ENCODE results near the gene TENM3. TPM values are rescaled to one million over a fixed set of nuclear protein-coding genes. Genes with fewer than 3 reads are reported as not detected.

TENM3 gene
- total RNA-seq, 1 donor from 2014 or later: 0.05 TPM

DNA sequence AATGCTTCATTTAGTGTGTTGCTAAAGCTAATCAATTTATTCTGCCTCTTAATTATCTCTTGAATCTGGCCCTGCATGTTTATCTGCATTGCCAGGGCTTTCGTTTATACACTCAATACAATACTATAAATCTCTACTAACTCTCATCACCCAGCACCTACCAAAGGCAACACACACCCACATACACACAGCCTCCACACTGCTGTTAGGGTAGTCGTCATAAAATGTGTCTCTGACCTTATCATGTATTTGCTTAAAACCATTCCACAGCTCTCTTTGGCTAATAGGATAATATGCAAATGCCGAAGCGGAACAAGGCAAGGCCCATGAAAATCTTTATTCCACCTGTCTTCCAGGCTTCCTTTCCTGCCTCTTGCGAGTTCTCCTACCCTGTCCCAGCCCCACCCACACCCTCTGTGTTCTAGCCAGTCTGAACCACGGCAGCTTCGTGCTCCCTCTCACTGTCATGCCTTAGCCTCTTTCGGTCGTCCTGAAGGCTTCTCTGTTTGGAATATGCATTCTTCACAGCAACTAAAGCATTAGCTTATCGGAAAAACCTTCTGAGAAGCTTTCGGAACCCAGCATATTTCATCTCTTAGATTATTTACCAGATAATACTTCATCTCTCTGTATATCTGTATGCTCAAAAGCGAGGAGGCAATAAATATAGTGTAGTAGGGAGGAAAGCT is 333.5 kb downstream of the TENM3 start:
- Mint-ChIP-seq H3K4me1 (ENCODE audit: low read depth) (no peaks in the 10 kb centered on the region), H3K4me3 (ENCODE audit: low read depth) (no peak overlapping the region), H3K27ac (no peak overlapping the region), H3K27me3 (ENCODE audit: low read depth) (no peaks in the 10 kb centered on the region), H3K9me3 (no peaks in the 10 kb centered on the region), H3K36me3 (ENCODE audit: low read depth) (no peaks in the 10 kb centered on the region)
- intact Hi-C loops (cut with micrococcal nuclease): no loop called here
- DNase-seq (ENCODE audit: low spot score): no peak

DNA sequence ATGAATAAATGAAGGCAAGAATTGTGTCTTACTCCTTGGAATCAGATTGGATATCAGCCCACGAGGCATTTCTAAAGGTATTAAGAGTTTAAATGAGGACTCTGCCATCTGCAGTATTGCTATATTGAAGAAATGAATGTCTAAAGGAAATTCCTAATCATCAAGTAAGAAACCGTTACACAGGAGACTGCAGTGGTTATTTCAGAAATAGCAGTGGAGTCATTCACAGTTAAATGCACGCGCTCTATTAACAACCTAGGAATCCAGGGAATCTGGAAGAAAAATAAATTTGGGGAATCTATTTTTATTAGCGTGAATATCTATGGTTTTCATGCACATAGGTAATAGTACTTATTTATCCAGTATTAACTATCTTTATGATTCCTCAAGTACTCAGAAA is 334.2 kb downstream of the TENM3 start:
- intact Hi-C loops (cut with micrococcal nuclease): no loop called here
- Mint-ChIP-seq H3K4me3 (ENCODE audit: low read depth) (no peak overlapping the region), H3K9me3 (no peaks in the 10 kb centered on the region), H3K36me3 (ENCODE audit: low read depth) (no peaks in the 10 kb centered on the region), H3K27ac (no peak overlapping the region), H3K4me1 (ENCODE audit: low read depth) (no peaks in the 10 kb centered on the region), H3K27me3 (ENCODE audit: low read depth) (no peaks in the 10 kb centered on the region)
- no peak for DNase-seq (ENCODE audit: low spot score)

GRCh38 chr4:182578402-182578801 is 335.2 kb downstream of the TENM3 start:
- no peak for DNase-seq (ENCODE audit: low spot score)
- Mint-ChIP-seq H3K27ac (no peak overlapping the region), H3K9me3 (no peaks in the 10 kb centered on the region), H3K36me3 (ENCODE audit: low read depth) (no peaks in the 10 kb centered on the region), H3K27me3 (ENCODE audit: low read depth) (no peaks in the 10 kb centered on the region), H3K4me1 (ENCODE audit: low read depth) (no peaks in the 10 kb centered on the region), H3K4me3 (ENCODE audit: low read depth) (no peak overlapping the region)
- intact Hi-C loops (cut with micrococcal nuclease): no loop called here

DNA sequence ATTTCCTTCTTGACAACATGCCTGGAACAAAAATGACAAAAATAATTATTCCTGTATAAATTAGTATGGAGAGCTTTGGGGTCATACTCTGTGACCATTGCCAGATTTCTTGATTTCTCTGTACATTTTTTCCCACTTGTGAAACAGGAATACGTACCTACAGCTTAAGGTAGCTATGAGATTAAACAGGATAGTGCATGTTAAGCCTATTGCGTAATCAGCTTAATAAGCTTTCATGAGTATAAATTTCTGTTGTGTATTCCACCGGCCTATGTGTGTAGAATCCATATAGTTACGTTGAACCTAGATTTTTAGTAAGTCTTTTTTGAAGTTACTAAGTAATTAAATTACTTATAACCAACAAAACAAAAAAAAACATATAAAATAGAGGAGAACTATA is 339.0 kb downstream of the TENM3 start:
- H3K9me3 Mint-ChIP-seq: no peaks in the 10 kb centered on the region
- no peak overlapping the region for H3K27ac Mint-ChIP-seq
- intact Hi-C loops (cut with micrococcal nuclease): no loop called here
- H3K4me3 Mint-ChIP-seq (ENCODE audit: low read depth): no peak overlapping the region
- no peaks in the 10 kb centered on the region for H3K36me3 Mint-ChIP-seq (ENCODE audit: low read depth)
- DNase-seq (ENCODE audit: low spot score): no peak
- H3K27me3 Mint-ChIP-seq (ENCODE audit: low read depth): no peaks in the 10 kb centered on the region
- no peaks in the 10 kb centered on the region for H3K4me1 Mint-ChIP-seq (ENCODE audit: low read depth)

- Mint-ChIP-seq H3K27ac (no peak overlapping the region), H3K4me3 (ENCODE audit: low read depth) (no peak overlapping the region), H3K27me3 (ENCODE audit: low read depth) (no peaks in the 10 kb centered on the region), H3K9me3 (no peaks in the 10 kb centered on the region), H3K36me3 (ENCODE audit: low read depth) (no peaks in the 10 kb centered on the region), H3K4me1 (ENCODE audit: low read depth) (no peaks in the 10 kb centered on the region)
- intact Hi-C loops (cut with micrococcal nuclease): no loop called here
- no peak for DNase-seq (ENCODE audit: low spot score)
These were observed 340.7 kb downstream of the TENM3 start for GRCh38 chr4:182583703-182584415.

DNA sequence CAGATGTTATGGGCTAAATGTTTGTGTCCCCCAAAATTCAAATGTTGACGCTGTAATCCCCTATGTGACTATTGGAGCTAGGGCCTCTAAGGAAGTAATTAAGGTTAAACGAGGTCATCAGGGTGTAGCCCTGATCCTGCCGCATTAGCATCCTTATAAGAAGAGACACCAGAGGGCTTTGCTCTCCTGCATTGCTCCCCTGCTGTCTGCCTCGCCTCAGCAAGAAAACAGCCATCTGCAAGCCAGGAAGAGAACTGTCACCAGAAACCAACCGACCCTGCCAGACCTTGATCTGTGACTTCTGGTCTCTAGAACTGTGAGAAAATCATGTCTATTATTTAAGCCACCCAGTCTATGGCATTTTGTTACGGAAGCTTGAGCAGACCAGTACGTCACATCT is 342.1 kb downstream of the TENM3 start:
- H3K4me3 Mint-ChIP-seq (ENCODE audit: low read depth): no peak overlapping the region
- no peak for DNase-seq (ENCODE audit: low spot score)
- intact Hi-C loops (cut with micrococcal nuclease): no loop called here
- no peaks in the 10 kb centered on the region for H3K9me3 Mint-ChIP-seq
- no peaks in the 10 kb centered on the region for H3K27me3 Mint-ChIP-seq (ENCODE audit: low read depth)
- H3K36me3 Mint-ChIP-seq (ENCODE audit: low read depth): no peaks in the 10 kb centered on the region
- no peaks in the 10 kb centered on the region for H3K4me1 Mint-ChIP-seq (ENCODE audit: low read depth)
- H3K27ac Mint-ChIP-seq: no peak overlapping the region

DNA sequence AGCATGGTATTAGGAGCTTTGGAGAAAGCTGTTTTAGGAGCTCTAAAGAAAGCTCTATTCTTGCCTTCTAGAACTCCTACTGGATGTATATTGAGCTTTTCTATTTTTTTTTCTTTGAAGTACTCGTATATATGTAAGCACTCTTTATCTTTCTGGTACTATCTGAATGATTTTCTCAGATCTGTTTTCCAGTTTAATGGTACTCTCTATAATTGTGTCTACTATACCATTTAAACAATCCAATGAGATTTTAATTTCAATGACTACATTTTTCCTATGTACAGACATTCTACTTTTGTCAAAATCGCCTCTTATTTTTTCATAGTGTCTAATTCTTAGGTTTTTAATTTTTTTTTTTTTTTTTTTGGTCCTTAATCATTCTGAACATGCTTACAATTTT is 345.9 kb downstream of the TENM3 start:
- no peak for DNase-seq (ENCODE audit: low spot score)
- Mint-ChIP-seq H3K4me1 (ENCODE audit: low read depth) (no peaks in the 10 kb centered on the region), H3K9me3 (no peaks in the 10 kb centered on the region), H3K27ac (no peak overlapping the region), H3K27me3 (ENCODE audit: low read depth) (no peaks in the 10 kb centered on the region), H3K36me3 (ENCODE audit: low read depth) (no peaks in the 10 kb centered on the region), H3K4me3 (ENCODE audit: low read depth) (no peak overlapping the region)
- intact Hi-C loops (cut with micrococcal nuclease): no loop called here

GRCh38 chr4:182593402-182593801 is 350.2 kb downstream of the TENM3 start:
- Mint-ChIP-seq H3K4me1 (ENCODE audit: low read depth) (no peaks in the 10 kb centered on the region), H3K4me3 (ENCODE audit: low read depth) (no peak overlapping the region), H3K36me3 (ENCODE audit: low read depth) (no peaks in the 10 kb centered on the region), H3K9me3 (no peaks in the 10 kb centered on the region), H3K27me3 (ENCODE audit: low read depth) (no peaks in the 10 kb centered on the region), H3K27ac (no peak overlapping the region)
- DNase-seq (ENCODE audit: low spot score): no peak
- intact Hi-C loops (cut with micrococcal nuclease): no loop called here

- Mint-ChIP-seq H3K4me1 (ENCODE audit: low read depth) (no peaks in the 10 kb centered on the region), H3K27ac (no peak overlapping the region), H3K4me3 (ENCODE audit: low read depth) (no peak overlapping the region), H3K27me3 (ENCODE audit: low read depth) (no peaks in the 10 kb centered on the region), H3K36me3 (ENCODE audit: low read depth) (no peaks in the 10 kb centered on the region), H3K9me3 (no peaks in the 10 kb centered on the region)
- intact Hi-C loops (cut with micrococcal nuclease): no loop called here
- DNase-seq (ENCODE audit: low spot score): no peak
These were observed 350.7 kb downstream of the TENM3 start for GRCh38 chr4:182593864-182594263.

- Mint-ChIP-seq H3K27me3 (ENCODE audit: low read depth) (no peaks in the 10 kb centered on the region), H3K27ac (no peak overlapping the region), H3K4me3 (ENCODE audit: low read depth) (no peak overlapping the region), H3K4me1 (ENCODE audit: low read depth) (no peaks in the 10 kb centered on the region), H3K9me3 (no peaks in the 10 kb centered on the region), H3K36me3 (ENCODE audit: low read depth) (no peaks in the 10 kb centered on the region)
- intact Hi-C loops (cut with micrococcal nuclease): no loop called here
- DNase-seq (ENCODE audit: low spot score): no peak
These were observed 356.9 kb downstream of the TENM3 start for GRCh38 chr4:182600093-182600492.

GRCh38 chr4:182600856-182601255 is 357.7 kb downstream of the TENM3 start:
- DNase-seq (ENCODE audit: low spot score): no peak
- Mint-ChIP-seq H3K27me3 (ENCODE audit: low read depth) (no peaks in the 10 kb centered on the region), H3K27ac (no peak overlapping the region), H3K36me3 (ENCODE audit: low read depth) (no peaks in the 10 kb centered on the region), H3K4me1 (ENCODE audit: low read depth) (no peaks in the 10 kb centered on the region), H3K9me3 (no peaks in the 10 kb centered on the region), H3K4me3 (ENCODE audit: low read depth) (no peak overlapping the region)
- intact Hi-C loops (cut with micrococcal nuclease): no loop called here

- Mint-ChIP-seq H3K4me1 (ENCODE audit: low read depth) (no peaks in the 10 kb centered on the region), H3K9me3 (no peaks in the 10 kb centered on the region), H3K27me3 (ENCODE audit: low read depth) (no peaks in the 10 kb centered on the region), H3K36me3 (ENCODE audit: low read depth) (no peaks in the 10 kb centered on the region), H3K4me3 (ENCODE audit: low read depth) (no peak overlapping the region), H3K27ac (no peak overlapping the region)
- no peak for DNase-seq (ENCODE audit: low spot score)
- intact Hi-C loops (cut with micrococcal nuclease): no loop called here
These were observed 361.0 kb downstream of the TENM3 start for GRCh38 chr4:182604161-182604622.

GRCh38 chr4:182604953-182605352 is 361.8 kb downstream of the TENM3 start:
- H3K27ac Mint-ChIP-seq: no peak overlapping the region
- H3K36me3 Mint-ChIP-seq (ENCODE audit: low read depth): no peaks in the 10 kb centered on the region
- no peak overlapping the region for H3K4me3 Mint-ChIP-seq (ENCODE audit: low read depth)
- intact Hi-C loops (cut with micrococcal nuclease): no loop called here
- H3K27me3 Mint-ChIP-seq (ENCODE audit: low read depth): no peaks in the 10 kb centered on the region
- DNase-seq (ENCODE audit: low spot score): no peak
- no peaks in the 10 kb centered on the region for H3K4me1 Mint-ChIP-seq (ENCODE audit: low read depth)
- no peaks in the 10 kb centered on the region for H3K9me3 Mint-ChIP-seq

Measured in activated T-helper 2 cell treated with anti-CD3 and anti-CD28 coated beads, Interferon-gamma antibody, Interleukin-2, Interleukin-4, amounts not matched to agents 10 μg/mL and 5 μg/mL and 100 μg/mL, durations not matched to agents 14 hours and 24 hours and 36 hours (primary cell).